Neuronal stem cell (in vitro differentiated cells): ENCODE results near the gene POLK.
"Not testable (repeated sequence)": the region's sequence is repeated elsewhere in the genome, so short reads cannot be mapped to it uniquely, and the experiment has no call there.

Experiments
- DNase-seq: peaks from one replicate; pipeline ENCODE4 v3.0.0-alpha.2; 2013; ENCODE audit warnings: low spot score
- H2AFZ ChIP-seq: one replicate; pipeline ENCODE4 v1.6.1; 2013; ENCODE audit warnings: mild to moderate bottlenecking, low read length, inconsistent platforms
- H2AK5ac ChIP-seq: 2 replicates; pipeline ENCODE4 v1.6.1; 2013; ENCODE audit warnings: low read depth, mild to moderate bottlenecking, inconsistent platforms, low read length, moderate library complexity, mixed read lengths
- H2BK120ac ChIP-seq: 2 replicates; pipeline ENCODE4 v1.6.1; 2013; ENCODE audit warnings: low read depth, mild to moderate bottlenecking, inconsistent platforms, low read length, moderate library complexity, mixed read lengths
- H2BK12ac ChIP-seq: one replicate; pipeline ENCODE4 v1.6.1; 2013; ENCODE audit warnings: low read length, inconsistent platforms
- H2BK15ac ChIP-seq: 2 replicates; pipeline ENCODE4 v1.6.1; 2013; ENCODE audit warnings: mild to moderate bottlenecking, low read length, inconsistent platforms, mixed read lengths
- H2BK5ac ChIP-seq: one replicate; pipeline ENCODE4 v1.6.1; 2013; ENCODE audit warnings: inconsistent platforms, mild to moderate bottlenecking, low read length, moderate library complexity
- H3K14ac ChIP-seq: one replicate; pipeline ENCODE4 v1.6.1; 2013; ENCODE audit warnings: low read length, inconsistent platforms
- H3K18ac ChIP-seq: 2 replicates; pipeline ENCODE4 v1.6.1; 2013; ENCODE audit warnings: low read length, inconsistent platforms
- H3K23ac ChIP-seq: 2 replicates; pipeline ENCODE4 v1.6.1; 2013; ENCODE audit warnings: low read depth, mild to moderate bottlenecking, mixed read lengths, low read length, inconsistent platforms; ENCODE audit not compliant: poor library complexity
- H3K27ac ChIP-seq: replicated peaks from 3 replicates; pipeline ENCODE4 v1.5.1; 2013; ENCODE audit warnings: low read length, inconsistent platforms
- H3K27me3 ChIP-seq, 3 experiments: 2 replicates each; pipeline ENCODE4 v1.6.1; 2013; ENCODE audit warnings: low read length in 3 of 3, mild to moderate bottlenecking in 2 of 3, inconsistent platforms in 1 of 3, low read depth in 1 of 3, mixed read lengths in 1 of 3, moderate library complexity in 1 of 3; ENCODE audit not compliant: control insufficient read depth in 3 of 3, insufficient read depth in 3 of 3
- H3K36me3 ChIP-seq, 2 donors: replicated peaks in 1 of 2; 2 replicates each; pipeline ENCODE4 v1.6.1; 2013; ENCODE audit warnings: low read length in 2 of 2; ENCODE audit not compliant: control insufficient read depth in 2 of 2, insufficient read depth in 2 of 2
- H3K4ac ChIP-seq: 2 replicates; pipeline ENCODE4 v1.6.1; 2013; ENCODE audit warnings: inconsistent platforms, mild to moderate bottlenecking, low read length, moderate library complexity
- H3K4me1 ChIP-seq, 2 donors: 1 replicate in 1 of 2; 2 replicates in 1 of 2; pipeline ENCODE4 v1.6.1; 2013; ENCODE audit warnings: low read length in 2 of 2, low read depth in 1 of 2; ENCODE audit not compliant: control insufficient read depth in 2 of 2, insufficient read depth in 1 of 2
- H3K4me2 ChIP-seq: one replicate; pipeline ENCODE4 v1.6.1; 2013; ENCODE audit warnings: mild to moderate bottlenecking, low read length, inconsistent platforms; ENCODE audit not compliant: insufficient read depth, poor library complexity, severe bottlenecking
- H3K4me3 ChIP-seq, 2 donors: 2 replicates each; pipeline ENCODE4 v1.5.1; 2013; ENCODE audit warnings: low read length in 2 of 2, mild to moderate bottlenecking in 2 of 2, inconsistent platforms in 1 of 2, moderate library complexity in 1 of 2
- H3K79me1 ChIP-seq: one replicate; pipeline ENCODE4 v1.6.1; 2013; ENCODE audit warnings: low read depth, mild to moderate bottlenecking, inconsistent platforms, low read length, moderate library complexity
- H3K9ac ChIP-seq: one replicate; pipeline ENCODE4 v1.6.1; 2013; ENCODE audit warnings: mild to moderate bottlenecking, low read depth, low read length, inconsistent platforms; ENCODE audit not compliant: poor library complexity
- H3K9me3 ChIP-seq, 2 donors: replicated peaks in 1 of 2; 2 replicates each; pipeline versions ENCODE3 to v1.6.1; 2013; ENCODE audit warnings: low read length in 2 of 2, mild to moderate bottlenecking in 2 of 2, inconsistent platforms in 1 of 2, low read depth in 1 of 2, mixed read lengths in 1 of 2, moderate library complexity in 1 of 2; ENCODE audit not compliant: control insufficient read depth in 2 of 2, insufficient read depth in 1 of 2
- H4K8ac ChIP-seq: one replicate; pipeline ENCODE4 v1.6.1; 2013; ENCODE audit warnings: low read depth, mild to moderate bottlenecking, inconsistent platforms, low read length, moderate library complexity
- H4K91ac ChIP-seq: one replicate; pipeline ENCODE4 v1.6.1; 2013; ENCODE audit warnings: low read length, low read depth, mild to moderate bottlenecking, inconsistent platforms; ENCODE audit not compliant: poor library complexity
- WGBS, 2 donors: extraction: QIAGEN DNeasy Blood & Tissue Kit; methylation state at CpG; one replicate each; pipeline ENCODE4 v1.1.7; 2013; ENCODE audit warnings: missing lambda C conversion rate in 2 of 2, mixed read lengths in 1 of 2; ENCODE audit not compliant: insufficient read length in 2 of 2, insufficient replicate concordance in 1 of 2; ENCODE audit errors: extremely low coverage in 2 of 2; 5-methylcytosine and 5-hydroxymethylcytosine counted together

Gene POLK

GRCh38 chr5:75558981-75559632 lies 47.4 kb downstream of the POLK start:
- Histone ChIP-seq H4K91ac (no peak overlapping the region), H3K36me3 (peaks cover 0 to 32% of the 10 kb centered on the region in 2 donors), H2BK5ac (no peak overlapping the region), H2BK12ac (no peak overlapping the region), H3K4me1 (no peaks in the 10 kb centered on the region), H2BK120ac (no peak overlapping the region), H3K27me3 (no peaks in the 10 kb centered on the region), H3K79me1 (no peaks in the 10 kb centered on the region), H3K9ac (no peak overlapping the region), H4K8ac (no peak overlapping the region), H3K4ac (no peak overlapping the region), H3K4me3 (no peak overlapping the region), H3K4me2 (no peak overlapping the region), H2BK15ac (no peak overlapping the region), H2AFZ (no peak overlapping the region), H3K18ac (no peak overlapping the region), H2AK5ac (no peak overlapping the region), H3K27ac (no peak overlapping the region), H3K9me3 (peaks cover 0 to 11% of the 10 kb centered on the region in 2 donors), H3K14ac (no peak overlapping the region), H3K23ac (no peak overlapping the region)
- no peak for DNase-seq
- WGBS, 2 donors: no CpG with 5 or more reads among the region's 4 CpGs

- H3K27me3 ChIP-seq, H2AK5ac ChIP-seq, H2BK15ac ChIP-seq, H4K91ac ChIP-seq, H2BK120ac ChIP-seq, H2BK12ac ChIP-seq, H3K79me1 ChIP-seq, H4K8ac ChIP-seq, H3K4me2 ChIP-seq, DNase-seq, H3K14ac ChIP-seq, H3K4me3 ChIP-seq, H3K23ac ChIP-seq, H3K4me1 ChIP-seq, H2BK5ac ChIP-seq, H3K18ac ChIP-seq, H3K9ac ChIP-seq, H3K27ac ChIP-seq, H3K4ac ChIP-seq, H2AFZ ChIP-seq: not testable (repeated sequence)
- no CpG with 5 or more reads among the region's 1 CpG for WGBS, 2 donors
- peaks cover 0 to 18% of the 10 kb centered on the region in 2 donors for H3K36me3 ChIP-seq
- peaks cover 0 to 16% of the 10 kb centered on the region in 2 donors for H3K9me3 ChIP-seq
Measured at GRCh38 chr5:75560655-75561054, 49.0 kb downstream of the POLK start.

GRCh38 chr5:75565991-75566709 lies 54.5 kb downstream of the POLK start:
- not testable (repeated sequence) for H4K91ac ChIP-seq, H3K9ac ChIP-seq, H3K4me3 ChIP-seq, H3K79me1 ChIP-seq, H3K4ac ChIP-seq, H3K4me1 ChIP-seq, DNase-seq, H3K14ac ChIP-seq, H3K4me2 ChIP-seq, H2BK120ac ChIP-seq, H4K8ac ChIP-seq, H3K27me3 ChIP-seq, H2BK12ac ChIP-seq, H2AK5ac ChIP-seq, H2BK15ac ChIP-seq, H3K23ac ChIP-seq
- H2AFZ ChIP-seq: peak overlapping the region; percentile 82
- peak overlapping the region; percentile 93 for H3K27ac ChIP-seq
- peaks cover 3 to 14% of the 10 kb centered on the region in 2 donors for H3K9me3 ChIP-seq
- peak overlapping the region; percentile 7 for H2BK5ac ChIP-seq
- H3K36me3 ChIP-seq: peaks cover 1 to 16% of the 10 kb centered on the region in 2 donors
- no CpG with 5 or more reads among the region's 15 CpGs for WGBS, 2 donors
- peak overlapping the region; percentile 31 for H3K18ac ChIP-seq

GRCh38 chr5:75566710-75567309 lies 55.1 kb downstream of the POLK start:
- no peak overlapping the region for H3K14ac ChIP-seq
- no peak overlapping the region for H2AK5ac ChIP-seq
- WGBS, 2 donors: no CpG with 5 or more reads among the region's 6 CpGs
- peak overlapping the region; percentile 7 for H2BK5ac ChIP-seq
- no peak overlapping the region for H2BK12ac ChIP-seq
- no peak overlapping the region for H4K91ac ChIP-seq
- no peak overlapping the region for H3K4me3 ChIP-seq
- no peak overlapping the region for H3K23ac ChIP-seq
- H3K18ac ChIP-seq: peak overlapping the region; percentile 31
- H3K9ac ChIP-seq: no peak overlapping the region
- H2BK15ac ChIP-seq: no peak overlapping the region
- no peak overlapping the region for H3K4ac ChIP-seq
- H3K4me2 ChIP-seq: no peak overlapping the region
- no peak overlapping the region for H2BK120ac ChIP-seq
- peak overlapping the region; percentile 82 for H2AFZ ChIP-seq
- peak; percentile 23 for DNase-seq
- H3K27ac ChIP-seq: peak overlapping the region; percentile 93
- peaks cover 3 to 10% of the 10 kb centered on the region in 2 donors for H3K4me1 ChIP-seq
- H3K9me3 ChIP-seq: peaks cover 3 to 14% of the 10 kb centered on the region in 2 donors
- no peaks in the 10 kb centered on the region for H3K27me3 ChIP-seq
- no peak overlapping the region for H4K8ac ChIP-seq
- no peaks in the 10 kb centered on the region for H3K79me1 ChIP-seq
- H3K36me3 ChIP-seq: peaks cover 1 to 16% of the 10 kb centered on the region in 2 donors
